ENCODE results near the gene VSTM2L.

VSTM2L gene

DNA sequence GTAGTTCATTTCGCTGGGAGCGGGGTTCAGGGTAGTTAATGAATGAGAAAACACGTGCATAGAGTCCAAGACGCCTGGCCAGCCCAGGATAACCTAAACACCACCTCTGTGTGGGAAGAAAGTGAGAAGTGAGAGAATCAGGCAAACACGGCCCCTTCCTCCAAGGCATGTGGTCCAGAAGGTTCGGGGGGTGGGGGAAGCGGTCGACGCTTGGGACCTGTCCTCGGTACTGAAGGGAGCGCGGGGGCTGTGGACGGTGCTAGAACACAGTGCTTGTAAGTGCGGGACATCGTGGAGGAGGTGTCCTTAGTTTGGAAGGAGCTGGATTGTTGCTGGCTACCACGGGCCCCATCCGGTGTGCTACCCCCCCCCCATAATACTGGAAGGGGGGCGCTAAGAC, 1.7 kb upstream of the VSTM2L start:
- H3K4me3 ChIP-seq (ENCODE audit: low read length) = no peak overlapping the region
- DNase-seq (ENCODE audit: low read depth) = no peak
- TF ChIP-seq, protein P1, sequence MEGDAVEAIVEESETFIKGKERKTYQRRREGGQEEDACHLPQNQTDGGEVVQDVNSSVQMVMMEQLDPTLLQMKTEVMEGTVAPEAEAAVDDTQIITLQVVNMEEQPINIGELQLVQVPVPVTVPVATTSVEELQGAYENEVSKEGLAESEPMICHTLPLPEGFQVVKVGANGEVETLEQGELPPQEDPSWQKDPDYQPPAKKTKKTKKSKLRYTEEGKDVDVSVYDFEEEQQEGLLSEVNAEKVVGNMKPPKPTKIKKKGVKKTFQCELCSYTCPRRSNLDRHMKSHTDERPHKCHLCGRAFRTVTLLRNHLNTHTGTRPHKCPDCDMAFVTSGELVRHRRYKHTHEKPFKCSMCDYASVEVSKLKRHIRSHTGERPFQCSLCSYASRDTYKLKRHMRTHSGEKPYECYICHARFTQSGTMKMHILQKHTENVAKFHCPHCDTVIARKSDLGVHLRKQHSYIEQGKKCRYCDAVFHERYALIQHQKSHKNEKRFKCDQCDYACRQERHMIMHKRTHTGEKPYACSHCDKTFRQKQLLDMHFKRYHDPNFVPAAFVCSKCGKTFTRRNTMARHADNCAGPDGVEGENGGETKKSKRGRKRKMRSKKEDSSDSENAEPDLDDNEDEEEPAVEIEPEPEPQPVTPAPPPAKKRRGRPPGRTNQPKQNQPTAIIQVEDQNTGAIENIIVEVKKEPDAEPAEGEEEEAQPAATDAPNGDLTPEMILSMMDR (IDR thresholded peaks at IDR 0.05; ENCODE audit: insufficient read depth, low read depth, low read length, missing control alignments) = no peak

DNA sequence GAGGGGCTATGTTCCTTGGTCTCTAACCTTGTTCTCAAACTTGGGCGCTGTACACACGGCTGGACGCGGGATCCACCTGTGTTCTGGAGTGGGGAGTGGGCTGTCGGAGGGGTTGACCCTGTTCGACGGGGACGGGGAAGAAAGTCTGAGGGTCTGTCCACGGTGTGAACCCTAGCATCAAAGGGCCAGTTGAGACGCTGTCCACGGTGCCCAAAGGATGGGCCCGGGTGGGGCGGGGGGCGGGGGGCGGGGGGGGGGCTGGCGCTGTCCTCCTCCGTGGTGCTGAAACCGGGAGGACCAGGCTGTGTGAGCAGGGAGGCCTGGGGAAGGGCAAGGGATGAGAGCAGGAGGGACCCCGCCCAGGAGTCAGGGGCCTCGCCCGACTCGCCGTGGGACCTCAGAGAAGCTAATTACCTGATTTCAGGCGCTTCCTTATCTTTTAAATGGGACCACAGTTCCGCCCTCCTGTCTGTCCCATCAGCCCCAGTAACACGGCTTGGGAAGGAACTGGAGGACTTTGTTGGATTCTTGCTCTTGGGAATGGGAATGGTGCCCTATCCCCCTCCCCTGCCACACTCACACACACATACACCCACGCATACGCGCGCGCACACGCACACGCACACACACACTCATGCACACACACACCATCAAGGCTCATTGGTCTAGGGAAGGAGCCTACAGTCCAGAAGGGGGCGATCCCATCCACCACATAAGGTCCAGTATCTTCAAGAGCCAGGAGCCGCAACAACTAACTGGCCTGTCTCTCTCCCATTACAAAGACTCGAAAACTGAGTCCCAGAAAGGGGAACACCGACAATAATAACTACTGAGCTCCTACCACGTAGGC, 1.0 kb upstream of the VSTM2L start:
- peak overlapping the region; percentile 43 for H3K4me3 ChIP-seq (ENCODE audit: low read length)
- TF ChIP-seq, protein P1 (IDR thresholded peaks at IDR 0.05; ENCODE audit: insufficient read depth, low read depth, low read length, missing control alignments) = peak; percentile 48
- DNase-seq (ENCODE audit: low read depth) = peak; percentile 80

DNA sequence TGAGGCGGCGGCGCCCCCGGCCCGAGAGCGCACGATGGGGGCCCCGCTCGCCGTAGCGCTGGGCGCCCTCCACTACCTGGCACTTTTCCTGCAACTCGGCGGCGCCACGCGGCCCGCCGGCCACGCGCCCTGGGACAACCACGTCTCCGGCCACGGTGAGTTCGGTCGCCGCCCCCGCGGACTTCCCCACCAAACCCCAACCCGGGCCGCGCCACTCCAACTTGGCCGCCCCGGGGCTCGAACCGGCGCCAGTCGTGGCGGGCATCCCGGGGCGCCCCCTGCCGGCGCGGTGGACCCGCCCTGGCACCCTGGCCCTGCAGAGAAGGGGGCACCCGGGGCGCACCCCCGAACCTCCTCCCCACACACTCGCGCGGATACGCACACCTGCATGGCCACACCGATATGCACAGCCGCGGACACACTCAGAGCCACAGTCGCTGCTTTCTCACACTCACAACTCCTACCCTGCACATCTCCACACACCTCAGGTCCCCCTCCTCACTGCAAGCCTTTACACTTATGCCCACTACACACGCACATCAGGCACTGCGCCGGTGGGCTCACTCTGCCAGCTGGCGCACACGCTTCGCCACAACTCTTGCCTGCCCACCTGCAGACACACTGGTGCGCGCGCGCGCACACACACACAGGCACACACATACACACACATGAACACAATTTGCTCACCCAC, 535 bp downstream of the VSTM2L start:
- no peak for DNase-seq (ENCODE audit: low read depth)
- peak overlapping the region; percentile 18 for H3K4me3 ChIP-seq (ENCODE audit: low read length)
- TF ChIP-seq, protein P1 (IDR thresholded peaks at IDR 0.05; ENCODE audit: insufficient read depth, low read depth, low read length, missing control alignments) = no peak

DNA sequence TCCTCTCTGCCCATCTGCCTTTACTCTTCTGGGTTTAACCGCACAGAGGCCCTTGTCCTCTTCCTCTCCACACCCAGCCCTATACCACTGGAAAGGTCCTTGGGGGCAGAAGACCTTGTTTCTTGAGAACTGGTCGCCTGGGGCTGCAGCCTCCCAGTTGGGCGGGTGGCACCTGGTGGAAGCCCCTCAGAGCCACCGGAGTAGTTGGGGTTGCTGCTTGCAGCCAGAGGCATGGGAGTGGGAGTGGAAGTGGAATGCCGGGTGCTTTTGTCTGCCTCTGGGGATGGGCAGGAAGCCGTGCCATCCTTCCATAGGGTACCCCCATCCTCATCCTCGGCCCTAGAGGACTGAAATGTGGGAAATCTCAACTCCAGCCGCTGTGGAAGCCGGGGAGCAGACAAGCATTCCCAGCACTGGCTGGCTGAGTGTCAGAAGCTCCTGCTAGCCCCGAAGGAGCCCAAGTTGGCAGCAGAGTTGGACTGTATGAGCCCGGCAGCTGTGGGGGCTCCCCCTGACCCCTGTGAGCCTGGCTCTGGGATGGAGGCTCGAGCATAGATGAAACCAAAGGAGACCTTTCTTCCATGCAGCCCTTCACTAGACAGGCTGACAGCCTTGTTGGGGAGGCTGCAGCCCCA, 1.2 kb downstream of the VSTM2L start:
- H3K4me3 ChIP-seq (ENCODE audit: low read length) = peak overlapping the region; percentile 4
- TF ChIP-seq, protein P1 (IDR thresholded peaks at IDR 0.05; ENCODE audit: insufficient read depth, low read depth, low read length, missing control alignments) = no peak
- no peak for DNase-seq (ENCODE audit: low read depth)

DNA sequence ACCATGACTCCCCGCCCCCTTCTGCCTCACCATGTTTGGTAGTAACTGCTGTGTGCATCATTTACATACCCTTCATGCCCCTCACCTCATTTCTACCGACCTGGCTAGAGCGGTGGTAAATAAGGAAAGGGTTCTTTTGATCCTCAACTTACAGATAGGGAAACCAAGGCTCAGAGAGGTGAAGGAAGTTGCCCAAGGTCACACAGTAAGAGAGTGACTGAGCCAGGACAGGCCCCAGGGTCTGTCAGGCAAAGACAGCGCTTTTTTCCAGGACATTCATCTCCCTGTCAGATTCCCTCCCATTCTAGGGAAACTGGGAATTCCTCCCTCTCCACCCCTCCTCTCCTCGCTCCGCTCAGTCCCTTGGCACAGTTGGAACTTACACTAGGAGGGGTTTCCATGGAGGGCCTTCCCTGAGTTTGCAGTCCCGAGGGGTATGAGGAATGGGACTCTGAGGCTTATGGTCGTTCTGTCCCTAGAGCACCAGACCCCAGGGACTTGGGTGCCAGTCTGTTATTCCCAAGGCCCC, 2.0 kb downstream of the VSTM2L start:
- TF ChIP-seq, protein P1 (IDR thresholded peaks at IDR 0.05; ENCODE audit: insufficient read depth, low read depth, low read length, missing control alignments) = no peak
- no peak overlapping the region for H3K4me3 ChIP-seq (ENCODE audit: low read length)
- no peak for DNase-seq (ENCODE audit: low read depth)

DNA sequence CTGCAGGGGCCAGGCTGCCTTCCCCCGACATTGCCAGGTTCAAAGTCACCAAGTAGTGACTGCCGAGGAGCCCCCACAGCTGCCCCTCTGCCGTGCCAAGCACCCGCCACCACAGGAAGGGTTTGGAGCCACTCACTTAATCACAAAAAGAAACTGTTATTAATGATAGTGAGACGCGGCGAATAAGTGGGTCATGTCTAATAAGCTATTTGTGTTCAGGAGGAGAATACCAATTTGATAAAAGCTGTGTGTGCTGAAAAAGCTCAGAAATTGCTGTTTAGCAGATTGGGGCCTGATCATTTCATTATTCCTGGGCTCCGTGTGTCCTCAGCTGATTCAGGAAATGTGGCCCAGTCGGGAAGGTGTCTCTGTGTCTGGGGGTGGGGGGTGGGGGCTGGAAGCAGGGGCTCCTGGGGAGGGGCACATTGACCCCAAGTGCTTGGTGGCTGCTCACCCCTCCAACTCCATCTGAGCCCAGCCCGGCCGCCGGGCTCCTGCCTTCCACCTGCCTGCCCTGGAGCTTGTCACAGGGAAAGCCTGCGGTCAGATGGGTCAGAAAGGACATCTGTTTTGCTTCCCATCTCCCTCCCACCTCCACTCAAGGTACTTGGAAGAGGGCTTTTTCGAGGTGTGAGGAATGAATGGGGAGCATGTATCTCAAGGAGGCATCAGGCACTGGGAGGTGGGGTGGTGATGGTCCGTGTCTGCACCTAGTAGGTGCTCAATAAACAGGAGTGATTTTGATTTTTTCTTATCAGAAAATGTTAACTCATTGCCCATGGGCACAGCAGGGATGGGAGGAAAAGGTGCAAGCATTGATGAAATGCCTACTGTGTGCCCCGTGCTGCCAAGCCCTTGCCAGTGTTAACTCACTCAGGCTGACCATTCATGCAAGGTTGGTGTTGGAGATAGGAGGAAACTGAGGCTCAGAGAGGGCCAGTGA, 3.0 kb downstream of the VSTM2L start:
- no peak overlapping the region for H3K4me3 ChIP-seq (ENCODE audit: low read length)
- TF ChIP-seq, protein P1 (IDR thresholded peaks at IDR 0.05; ENCODE audit: insufficient read depth, low read depth, low read length, missing control alignments) = no peak
- no peak for DNase-seq (ENCODE audit: low read depth)

Measured in epithelial cell of esophagus (primary cell).